ENCODE results near the gene RALGDS. TPM values are rescaled to one million over a fixed set of nuclear protein-coding genes. Genes with fewer than 3 reads are reported as not detected.
A peak's percentile ranks its signal among the peaks of the same experiment; 100 is the strongest.

RALGDS gene
- total and polyA plus RNA-seq, 2 of the 4 experiments (the other 2 are of a cell fraction): 13.1 to 36.9 TPM

GRCh38 chr9:133126697-133127339 lies 5.8 kb upstream of the RALGDS start:
- H2BK5ac ChIP-seq (ENCODE audit: low read depth, low read length, poor library complexity, severe bottlenecking): no peak overlapping the region
- peaks cover 2% of the 10 kb centered on the region; the same call in 1 of the 2 replicates for H3K36me3 ChIP-seq (ENCODE audit: control insufficient read depth, insufficient read depth, low read length)
- H2BK20ac ChIP-seq (ENCODE audit: low read depth, low read length): no peak overlapping the region
- peak overlapping the region; percentile 29; the same call in 1 of the 2 replicates for H3K4ac ChIP-seq (ENCODE audit: low read depth, low read length)
- no peak overlapping the region for H4K5ac ChIP-seq (ENCODE audit: low read depth, low read length)
- no peak overlapping the region for H3K56ac ChIP-seq (ENCODE audit: extremely low read depth, insufficient read depth, low read length)
- H4K8ac ChIP-seq (ENCODE audit: low read depth in 2 of 2, low read length in 2 of 2): no peak overlapping the region
- ATAC-seq (ENCODE audit: low read depth) (no peak), DNase-seq (no peak)
- H4K91ac ChIP-seq (ENCODE audit: insufficient read depth, low read depth, low read length): no peak overlapping the region
- 0 out of 2 replicates have a peak overlapping the region, but pooled peaks have one; percentile 24 for H3K23ac ChIP-seq (ENCODE audit: low read depth, low read length)
- TF ChIP-seq SMC3 (IDR thresholded peaks at IDR 0.05; ENCODE audit: low read depth, low read length) (no peak), MXI1 (IDR thresholded peaks at IDR 0.05; ENCODE audit: borderline replicate concordance, low read depth, low read length) (no peak), CTCF (conservative IDR thresholded peaks at IDR 0.05; ENCODE audit: low read depth, low read length) (no peak), RCOR1 (IDR thresholded peaks at IDR 0.05; ENCODE audit: insufficient replicate concordance, low read length) (no peak), CEBPB (IDR thresholded peaks at IDR 0.05; ENCODE audit: low read depth, low read length) (no peak), NFE2L2 (IDR thresholded peaks at IDR 0.05; ENCODE audit: low read depth, low read length) (no peak), RFX5 (IDR thresholded peaks at IDR 0.05; ENCODE audit: low read depth, low read length) (no peak), ELK1 (IDR thresholded peaks at IDR 0.05; ENCODE audit: borderline replicate concordance, low read depth, low read length) (no peak), CHD1 (IDR thresholded peaks at IDR 0.05; ENCODE audit: low read depth, low read length) (no peak), FOS (IDR thresholded peaks at IDR 0.05; ENCODE audit: low read depth, low read length) (no peak)
- H3K14ac ChIP-seq (replicated peaks; ENCODE audit: low read depth, low read length): no peak overlapping the region
- no peak overlapping the region for H2BK120ac ChIP-seq (ENCODE audit: low read depth, low read length)
- H2AK9ac ChIP-seq (replicated peaks; ENCODE audit: low read depth, low read length, poor library complexity): no peak overlapping the region
- H3K4me2 ChIP-seq (ENCODE audit: low read depth, low read length): peak overlapping the region; percentile 21; the same call in 1 of the 2 replicates
- in situ Hi-C loops (cut with MboI; ENCODE audit: low sequenced_read_pairs) (no loop called here), intact Hi-C loops (cut with micrococcal nuclease) (no loop called here), dilution Hi-C loops (cut with HindIII; ENCODE audit: low sequenced_read_pairs, unreplicated experiment) (no loop called here)
- peaks cover 10% of the 10 kb centered on the region; the same call in 1 of the 2 replicates for H3K9me1 ChIP-seq (ENCODE audit: insufficient read depth, low read length)
- no peak overlapping the region for H3K27ac ChIP-seq (ENCODE audit: insufficient read depth, low read length)
- 93% methylated on average over 6 of the region's 17 CpGs; no CpG with 5 or more reads in 1 of the 2 experiments for WGBS, 2 experiments (ENCODE audit: extremely low coverage in 2 of 2, insufficient read length in 1 of 2)
- POLR2A ChIA-PET (ENCODE audit: unreplicated experiment): no interaction called here
- H2BK15ac ChIP-seq (ENCODE audit: low read depth, low read length): no peak overlapping the region
- no peaks in the 10 kb centered on the region for H3K9me3 ChIP-seq (ENCODE audit: control insufficient read depth, insufficient read depth, low read length)
- H3K27me3 ChIP-seq (ENCODE audit: control insufficient read depth, insufficient read depth, low read length): no peaks in the 10 kb centered on the region
- BruUV-seq (replicated peaks): no TSS peak
- H2AFZ ChIP-seq (replicated peaks; ENCODE audit: low read length, poor library complexity): peak overlapping the region; percentile 51
- peaks cover 14 to 32% of the 10 kb centered on the region in 2 experiments; a peak in 3 of 4 replicates for H3K79me1 ChIP-seq (ENCODE audit: low read depth in 1 of 2, low read length in 2 of 2)
- CTCF ChIA-PET: interaction anchor here (0.6 kb wide), 1 partner anchor 343 kb away, joined by 5 read pairs; no protein-coding TSS in a partner anchor
- no peak overlapping the region for H3K18ac ChIP-seq (ENCODE audit: low read depth, low read length)
- peaks cover 14% of the 10 kb centered on the region for H3K4me1 ChIP-seq (ENCODE audit: control insufficient read depth, insufficient read depth, low read length)
- H4K20me1 ChIP-seq (ENCODE audit: insufficient read depth, low read length): peaks cover 51% of the 10 kb centered on the region
- H3K9ac ChIP-seq (ENCODE audit: low read depth, low read length): no peak overlapping the region
- peak overlapping the region; percentile 21; the same call in 1 of the 2 replicates for H2AK5ac ChIP-seq (ENCODE audit: low read depth, low read length)
- no peak overlapping the region for H3K4me3 ChIP-seq (ENCODE audit: insufficient read depth, low read depth, low read length)

Measured in IMR-90 (cell line).